NCI-H510A treated with DMSO at 0.1 percent for 48 hours (cell line): Measurements from ENCODE around the gene CLEC7A.
A peak's percentile ranks its signal among the peaks of the same experiment; 100 is the strongest.

Source experiments
- DNase-seq: peaks from one replicate; lab custom pipeline; 2025; lab: John Stamatoyannopoulos, UW

Gene CLEC7A

DNA sequence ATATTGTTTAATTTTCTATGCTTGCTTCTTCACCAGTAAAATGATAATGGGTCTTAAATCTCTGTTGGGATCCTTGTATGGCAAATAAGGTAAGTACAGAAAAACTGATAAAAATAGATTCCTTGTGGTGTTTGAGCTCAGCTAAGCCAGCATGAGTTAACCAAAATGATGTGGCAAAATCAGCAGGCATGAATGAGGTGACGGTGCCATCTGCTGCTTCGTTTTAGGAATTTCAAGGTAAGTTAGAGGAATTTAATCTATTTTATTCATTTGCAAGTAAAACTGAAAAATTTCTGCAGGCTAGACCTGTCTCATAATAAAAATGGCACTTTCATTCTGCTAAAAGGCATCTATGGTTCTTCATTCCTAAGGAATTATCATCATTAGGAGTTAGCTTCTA is 10.0 kb upstream of the CLEC7A start:
- peak; percentile 71 for DNase-seq

GRCh38 chr12:10136637-10137205 is 6.7 kb upstream of the CLEC7A start:
- no peak for DNase-seq

DNA sequence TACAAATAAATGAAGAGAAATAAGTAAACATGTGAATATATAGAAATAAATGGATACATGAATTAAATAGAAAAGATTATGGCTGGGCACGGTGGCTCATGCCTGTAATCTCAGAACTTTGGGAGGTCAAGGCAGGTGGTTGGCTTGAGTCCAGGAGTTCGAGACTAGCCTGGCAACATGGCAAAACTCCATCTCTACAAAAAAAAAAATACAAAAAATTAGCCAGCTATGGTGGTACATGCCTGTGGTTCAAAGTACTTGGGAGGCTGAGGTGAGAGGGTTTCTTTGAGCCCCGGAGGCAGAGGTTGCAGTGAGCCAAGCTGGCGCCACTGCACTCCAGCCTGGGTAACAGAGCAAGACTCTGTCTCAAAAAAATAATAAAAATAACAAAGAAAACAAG is 5.1 kb upstream of the CLEC7A start:
- no peak for DNase-seq

DNA sequence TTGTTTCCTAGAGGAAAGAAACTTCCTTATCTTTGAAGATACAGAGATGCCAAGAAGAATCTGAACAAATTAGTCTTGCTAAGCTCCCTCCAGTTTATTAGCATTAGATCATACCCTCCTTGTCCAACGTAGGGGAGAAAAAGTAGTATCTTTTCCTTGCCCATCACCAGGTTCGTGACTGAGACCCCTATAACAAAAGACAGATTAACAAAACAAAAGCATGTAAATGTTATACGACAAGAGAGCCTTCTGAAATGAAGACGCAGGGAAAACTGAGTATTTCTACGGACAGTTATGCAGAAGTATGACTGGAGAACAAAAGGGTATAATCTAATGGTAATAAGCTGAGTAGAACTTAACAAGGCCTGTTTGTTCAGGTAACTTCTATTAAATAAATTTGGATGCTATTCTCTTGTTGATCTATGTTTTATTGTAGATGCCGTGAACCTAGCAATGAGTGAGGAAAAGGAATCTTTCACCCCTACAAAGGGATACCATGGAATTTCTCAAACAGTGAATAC is 2.9 kb upstream of the CLEC7A start:
- no peak for DNase-seq

GRCh38 chr12:10131111-10131690 is 1.2 kb upstream of the CLEC7A start:
- no peak for DNase-seq

DNA sequence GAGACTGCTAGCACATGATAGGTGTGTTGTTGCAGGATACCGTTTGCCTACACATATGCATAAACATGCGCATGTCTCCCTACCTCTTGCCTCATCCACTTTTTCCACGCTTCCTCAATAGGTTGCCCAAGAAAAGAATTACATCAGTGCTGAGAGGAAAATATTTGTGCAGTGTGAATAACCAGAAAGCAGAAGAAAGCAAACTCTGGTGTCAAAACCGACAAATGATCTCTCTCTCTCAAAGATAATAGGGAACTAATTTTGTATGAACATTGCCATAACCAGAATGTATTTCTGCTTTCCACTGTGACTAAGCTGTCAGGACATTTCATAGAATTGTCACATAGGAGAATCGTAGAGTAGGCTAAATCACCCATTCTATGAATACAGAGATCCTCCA is 1.3 kb downstream of the CLEC7A start:
- no peak for DNase-seq

- DNase-seq = no peak
These were observed 3.6 kb downstream of the CLEC7A start for GRCh38 chr12:10126413-10126812.

- no peak for DNase-seq
These were observed 7.3 kb downstream of the CLEC7A start for GRCh38 chr12:10122689-10123088.

- DNase-seq = no peak
These were observed 8.7 kb downstream of the CLEC7A start for GRCh38 chr12:10121278-10121677.

- no peak for DNase-seq
These were observed 10.9 kb downstream of the CLEC7A start for GRCh38 chr12:10119066-10119465.

GRCh38 chr12:10115890-10116289 is 14.1 kb downstream of the CLEC7A start:
- no peak for DNase-seq

DNA sequence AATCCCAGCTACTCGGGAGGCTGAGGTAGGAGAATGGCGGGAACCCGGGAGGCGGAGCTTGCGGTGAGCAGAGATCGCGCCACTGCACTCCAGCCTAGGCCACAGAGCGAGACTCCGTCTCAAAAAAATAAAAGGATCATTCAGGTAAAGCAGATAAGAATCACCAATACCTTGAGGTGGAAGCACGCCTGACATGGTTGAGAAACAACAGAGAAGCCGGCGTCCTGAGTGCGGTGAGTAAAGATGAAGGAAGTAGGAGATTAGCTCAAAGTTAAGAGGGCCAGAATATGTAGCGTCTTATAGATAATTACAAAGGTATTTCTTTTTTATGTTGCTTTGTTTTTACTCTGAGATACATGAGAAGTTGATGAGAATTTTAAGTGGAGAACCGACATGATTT is 14.7 kb downstream of the CLEC7A start:
- DNase-seq = no peak

DNA sequence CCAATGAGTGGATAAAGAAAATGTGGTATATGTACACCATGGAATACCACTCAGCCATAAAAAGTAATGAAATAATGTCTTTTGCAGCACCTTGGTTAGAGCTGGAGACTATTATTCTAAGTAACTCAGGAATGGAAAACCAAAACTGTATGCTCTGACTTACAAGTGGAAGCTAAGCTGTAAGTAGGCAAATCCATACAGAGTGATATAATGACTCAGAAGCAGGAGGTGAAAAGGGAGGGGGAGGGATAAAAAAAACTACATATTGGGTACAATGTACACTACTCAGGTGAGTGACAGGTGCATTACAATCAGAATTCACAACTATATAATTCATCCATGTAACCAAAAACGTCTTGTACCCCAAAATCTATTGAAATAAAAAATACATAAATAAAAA is 16.1 kb downstream of the CLEC7A start:
- no peak for DNase-seq

DNA sequence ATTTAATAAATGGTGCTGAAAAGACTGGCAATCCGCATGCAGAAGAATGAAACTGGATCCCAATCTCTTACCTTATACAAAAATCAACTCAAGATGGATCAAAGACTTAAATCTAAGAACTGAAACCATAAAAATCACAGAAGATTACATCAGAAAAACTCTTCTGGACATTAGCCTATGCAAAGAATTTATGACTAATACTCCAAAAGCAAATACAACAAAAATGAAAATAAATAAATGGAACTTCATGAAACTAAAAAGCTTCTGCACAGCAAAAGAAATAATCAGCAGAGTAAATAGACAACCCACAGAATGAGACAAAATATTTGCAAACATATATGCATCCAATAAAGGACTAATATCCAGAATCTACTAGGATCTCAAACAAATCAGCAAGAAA is 16.9 kb downstream of the CLEC7A start:
- DNase-seq = no peak

- DNase-seq = no peak
These were observed 18.5 kb downstream of the CLEC7A start for GRCh38 chr12:10111451-10111850.

- no peak for DNase-seq
These were observed 19.6 kb downstream of the CLEC7A start for GRCh38 chr12:10110256-10110844.

- DNase-seq = no peak
These were observed 27.7 kb downstream of the CLEC7A start for GRCh38 chr12:10102322-10102721.

GRCh38 chr12:10101648-10102220 is 28.3 kb downstream of the CLEC7A start:
- DNase-seq = no peak

- no peak for DNase-seq
These were observed 28.9 kb downstream of the CLEC7A start for GRCh38 chr12:10101042-10101579.

GRCh38 chr12:10098791-10099190 is 31.2 kb downstream of the CLEC7A start, which contains the start of gene CLEC1A:
Gene CLEC1A, minus strand, starts transcription at chr12:10098985. Its CDS starts 63 bp downstream, at chr12:10098922.
- no peak for DNase-seq

- no peak for DNase-seq
These were observed 32.5 kb downstream of the CLEC7A start for GRCh38 chr12:10097521-10097920.

DNA sequence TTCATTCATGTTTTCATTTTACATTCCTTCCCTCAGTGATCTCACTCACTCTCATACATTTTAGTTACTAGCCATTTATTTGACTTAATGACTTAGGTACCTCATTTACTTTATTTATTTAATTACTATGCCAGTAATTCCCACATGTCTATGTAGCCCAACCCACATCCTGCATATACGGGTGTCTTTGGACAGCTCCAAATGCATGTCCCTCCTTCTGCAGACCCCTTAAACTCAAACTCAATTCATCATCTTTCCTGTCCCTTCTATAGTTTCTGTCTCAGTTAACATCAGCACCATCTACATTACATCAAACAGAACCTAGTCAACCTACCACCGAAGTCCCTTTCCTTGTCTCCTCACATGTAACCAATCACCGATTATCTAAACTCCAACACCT is 34.0 kb downstream of the CLEC7A start:
- DNase-seq = no peak
